ENCODE data around the gene SELE.

- TF ChIP-seq CTCF (IDR thresholded peaks at IDR 0.05) (no peak), POLR2AphosphoS5 (IDR thresholded peaks at IDR 0.05) (no peak), POLR2A (IDR thresholded peaks at IDR 0.05; ENCODE audit: low read depth) (no peak)
Measured at GRCh38 chr1:169708647-169709046, 25.2 kb downstream of the SELE start.

Measured in esophagus muscularis mucosa (tissue), 3 donors.